HG02943 (cell line): ENCODE measurements around the gene CALHM3.

ENCODE experiments used
- ATAC-seq: cut with Tn5 transposase; IDR thresholded peaks from one replicate; pipeline ENCODE4 v1.9.1; 2021; ENCODE audit warnings: mild to moderate bottlenecking, low read depth, moderate library complexity; ENCODE audit not compliant: unreplicated experiment

CALHM3 gene

GRCh38 chr10:103451831-103452505 is 27.1 kb downstream of the CALHM3 start, which contains the start of gene CALHM2:
CALHM2 (minus strand) TSS chr10:103452370; CDS start chr10:103449941, 2,429 bp downstream.
- peak; percentile 52 for ATAC-seq

GRCh38 chr10:103451091-103451813 is 27.8 kb downstream of the CALHM3 start:
- no peak for ATAC-seq

GRCh38 chr10:103450201-103450695 is 28.8 kb downstream of the CALHM3 start:
- ATAC-seq: no peak

GRCh38 chr10:103449208-103450144 is 29.6 kb downstream of the CALHM3 start:
- no peak for ATAC-seq

- no peak for ATAC-seq
These were observed 30.3 kb downstream of the CALHM3 start for GRCh38 chr10:103448746-103449145.

- ATAC-seq: no peak
These were observed 31.9 kb downstream of the CALHM3 start for GRCh38 chr10:103447187-103447586.

- ATAC-seq: no peak
These were observed 33.1 kb downstream of the CALHM3 start for GRCh38 chr10:103445767-103446567.

- ATAC-seq: no peak
These were observed 33.7 kb downstream of the CALHM3 start for GRCh38 chr10:103445366-103445765.

- no peak for ATAC-seq
These were observed 34.6 kb downstream of the CALHM3 start for GRCh38 chr10:103444478-103444877.

- ATAC-seq: no peak
These were observed 35.4 kb downstream of the CALHM3 start for GRCh38 chr10:103443475-103444185.

- no peak for ATAC-seq
These were observed 37.0 kb downstream of the CALHM3 start for GRCh38 chr10:103442031-103442461.

GRCh38 chr10:103441611-103442010 is 37.4 kb downstream of the CALHM3 start:
- ATAC-seq: no peak

- no peak for ATAC-seq
These were observed 37.8 kb downstream of the CALHM3 start for GRCh38 chr10:103441206-103441605.

GRCh38 chr10:103440416-103440815 is 38.6 kb downstream of the CALHM3 start:
- ATAC-seq: no peak

GRCh38 chr10:103439776-103440175 is 39.3 kb downstream of the CALHM3 start:
- ATAC-seq: no peak

GRCh38 chr10:103433858-103434257 is 45.2 kb downstream of the CALHM3 start:
- ATAC-seq: no peak

GRCh38 chr10:103431902-103432301 is 47.1 kb downstream of the CALHM3 start:
- ATAC-seq: no peak

GRCh38 chr10:103429647-103430046 is 49.4 kb downstream of the CALHM3 start:
- ATAC-seq: no peak

- no peak for ATAC-seq
These were observed 49.9 kb downstream of the CALHM3 start for GRCh38 chr10:103428989-103429643.
